Ovary (tissue), 3 donors: ENCODE measurements around the gene BACE2.

Experiments
- POLR2A ChIP-seq: fragments of 450-650 bp; IDR thresholded peaks from one replicate; pipeline ENCODE4 v1.6.1; 2017; ENCODE audit warnings: antibody characterized with exemption, mild to moderate bottlenecking, moderate library complexity
- TF ChIP-seq, protein P1 (sequence below), 3 donors: fragments of 450-650 bp in 2 of 3; fragments of 200-600 bp in 1 of 3; IDR thresholded peaks; one replicate each; pipeline versions ENCODE4 v1.5.1 to v1.8.0; 2016 to 2022; ENCODE audit warnings: antibody characterized with exemption in 3 of 3, mild to moderate bottlenecking in 1 of 3
- donor health status: DM: no; HTN: no; CAD: no.

DNA sequence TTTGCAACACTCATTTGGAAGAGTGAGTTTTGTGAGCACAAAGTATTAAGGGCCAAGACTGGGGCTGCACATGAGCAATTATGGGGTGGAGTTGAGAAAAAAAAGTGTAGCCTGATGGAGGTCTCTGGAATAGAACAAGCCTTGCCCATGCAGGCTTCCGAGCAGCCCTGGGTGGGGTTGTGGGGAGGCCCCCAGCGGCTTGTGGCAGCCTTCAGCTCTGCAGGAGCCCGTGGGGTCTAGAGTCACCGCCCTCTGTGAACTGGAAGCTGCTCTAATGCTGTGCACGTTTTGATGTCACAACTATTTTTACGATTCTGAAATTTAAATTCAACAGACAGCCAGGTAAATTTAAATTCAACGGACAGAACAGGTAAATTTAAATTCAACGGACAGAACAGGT, 58.9 kb downstream of the BACE2 start:
- TF ChIP-seq, protein P1, sequence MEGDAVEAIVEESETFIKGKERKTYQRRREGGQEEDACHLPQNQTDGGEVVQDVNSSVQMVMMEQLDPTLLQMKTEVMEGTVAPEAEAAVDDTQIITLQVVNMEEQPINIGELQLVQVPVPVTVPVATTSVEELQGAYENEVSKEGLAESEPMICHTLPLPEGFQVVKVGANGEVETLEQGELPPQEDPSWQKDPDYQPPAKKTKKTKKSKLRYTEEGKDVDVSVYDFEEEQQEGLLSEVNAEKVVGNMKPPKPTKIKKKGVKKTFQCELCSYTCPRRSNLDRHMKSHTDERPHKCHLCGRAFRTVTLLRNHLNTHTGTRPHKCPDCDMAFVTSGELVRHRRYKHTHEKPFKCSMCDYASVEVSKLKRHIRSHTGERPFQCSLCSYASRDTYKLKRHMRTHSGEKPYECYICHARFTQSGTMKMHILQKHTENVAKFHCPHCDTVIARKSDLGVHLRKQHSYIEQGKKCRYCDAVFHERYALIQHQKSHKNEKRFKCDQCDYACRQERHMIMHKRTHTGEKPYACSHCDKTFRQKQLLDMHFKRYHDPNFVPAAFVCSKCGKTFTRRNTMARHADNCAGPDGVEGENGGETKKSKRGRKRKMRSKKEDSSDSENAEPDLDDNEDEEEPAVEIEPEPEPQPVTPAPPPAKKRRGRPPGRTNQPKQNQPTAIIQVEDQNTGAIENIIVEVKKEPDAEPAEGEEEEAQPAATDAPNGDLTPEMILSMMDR (IDR thresholded peaks at IDR 0.05), result no peak
- TF ChIP-seq POLR2A, result no peak
